ENCODE data around the gene ZNF598.

- TF ChIP-seq, protein P1, sequence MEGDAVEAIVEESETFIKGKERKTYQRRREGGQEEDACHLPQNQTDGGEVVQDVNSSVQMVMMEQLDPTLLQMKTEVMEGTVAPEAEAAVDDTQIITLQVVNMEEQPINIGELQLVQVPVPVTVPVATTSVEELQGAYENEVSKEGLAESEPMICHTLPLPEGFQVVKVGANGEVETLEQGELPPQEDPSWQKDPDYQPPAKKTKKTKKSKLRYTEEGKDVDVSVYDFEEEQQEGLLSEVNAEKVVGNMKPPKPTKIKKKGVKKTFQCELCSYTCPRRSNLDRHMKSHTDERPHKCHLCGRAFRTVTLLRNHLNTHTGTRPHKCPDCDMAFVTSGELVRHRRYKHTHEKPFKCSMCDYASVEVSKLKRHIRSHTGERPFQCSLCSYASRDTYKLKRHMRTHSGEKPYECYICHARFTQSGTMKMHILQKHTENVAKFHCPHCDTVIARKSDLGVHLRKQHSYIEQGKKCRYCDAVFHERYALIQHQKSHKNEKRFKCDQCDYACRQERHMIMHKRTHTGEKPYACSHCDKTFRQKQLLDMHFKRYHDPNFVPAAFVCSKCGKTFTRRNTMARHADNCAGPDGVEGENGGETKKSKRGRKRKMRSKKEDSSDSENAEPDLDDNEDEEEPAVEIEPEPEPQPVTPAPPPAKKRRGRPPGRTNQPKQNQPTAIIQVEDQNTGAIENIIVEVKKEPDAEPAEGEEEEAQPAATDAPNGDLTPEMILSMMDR (IDR thresholded peaks at IDR 0.05 in 2 of 3, conservative IDR thresholded peaks at IDR 0.05 in 1 of 3; ENCODE audit: borderline replicate concordance in 1 of 3, insufficient read depth in 1 of 3, low read depth in 2 of 3, low read length in 2 of 3), result no peak
- no peak for TF ChIP-seq RAD21 (IDR thresholded peaks at IDR 0.05; ENCODE audit: low read depth)
- TF ChIP-seq EZH2 (IDR thresholded peaks at IDR 0.05), result no peak
- TF ChIP-seq CEBPB (IDR thresholded peaks at IDR 0.05; ENCODE audit: low read depth), result no peak
- TF ChIP-seq FOSL1 (IDR thresholded peaks at IDR 0.05; ENCODE audit: low read depth), result no peak
- no peak for TF ChIP-seq EZH2phosphoT487 (IDR thresholded peaks at IDR 0.05; ENCODE audit: borderline replicate concordance)
- no peak for TF ChIP-seq ZBTB33 (IDR thresholded peaks at IDR 0.05; ENCODE audit: extremely low read depth, insufficient replicate concordance, low read length)
- no peak for TF ChIP-seq POLR2A (IDR thresholded peaks at IDR 0.05; ENCODE audit: borderline replicate concordance, extremely low read depth, insufficient read depth, insufficient read length)
- no peak for TF ChIP-seq ZFX (IDR thresholded peaks at IDR 0.05)
- TF ChIP-seq CBX3 (IDR thresholded peaks at IDR 0.05; ENCODE audit: low read depth), result no peak
- no peak for TF ChIP-seq EGR1 (IDR thresholded peaks at IDR 0.05; ENCODE audit: low read depth)
Observed at GRCh38 chr16:2001035-2001434, 8.6 kb downstream of the ZNF598 start.
